HG03135 (cell line): ENCODE results near the gene ARHGEF11.

Experiments used
- ATAC-seq: cut with Tn5 transposase; IDR thresholded peaks from one replicate; pipeline ENCODE4 v1.9.1; 2021; ENCODE audit warnings: mild to moderate bottlenecking, moderate library complexity; ENCODE audit not compliant: unreplicated experiment

ARHGEF11 gene

DNA sequence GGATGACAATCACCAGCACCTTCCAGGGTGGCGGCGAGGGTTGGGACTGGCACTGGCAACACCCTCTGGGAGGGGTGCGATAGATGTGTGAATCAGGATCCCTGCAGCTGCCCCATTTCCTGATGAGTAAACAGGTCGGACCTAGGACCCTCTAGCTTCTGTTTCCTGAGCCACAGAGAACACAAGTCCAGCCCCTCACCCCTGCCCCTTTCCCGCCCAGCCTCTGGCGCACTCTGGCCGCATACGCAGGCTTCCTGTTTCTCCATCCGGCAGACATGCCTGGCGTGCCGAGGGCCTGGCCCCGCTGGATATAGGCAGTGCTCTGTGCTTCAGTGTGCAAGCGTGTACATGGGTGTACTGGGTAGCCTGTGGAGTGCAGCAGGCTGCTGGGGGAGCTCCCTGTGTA lies 147.4 kb downstream of the ARHGEF11 start:
- no peak for ATAC-seq

GRCh38 chr1:156897078-156897825 lies 148.3 kb downstream of the ARHGEF11 start:
- ATAC-seq: no peak

- ATAC-seq: no peak
These were observed 149.0 kb downstream of the ARHGEF11 start for GRCh38 chr1:156896490-156897033.

DNA sequence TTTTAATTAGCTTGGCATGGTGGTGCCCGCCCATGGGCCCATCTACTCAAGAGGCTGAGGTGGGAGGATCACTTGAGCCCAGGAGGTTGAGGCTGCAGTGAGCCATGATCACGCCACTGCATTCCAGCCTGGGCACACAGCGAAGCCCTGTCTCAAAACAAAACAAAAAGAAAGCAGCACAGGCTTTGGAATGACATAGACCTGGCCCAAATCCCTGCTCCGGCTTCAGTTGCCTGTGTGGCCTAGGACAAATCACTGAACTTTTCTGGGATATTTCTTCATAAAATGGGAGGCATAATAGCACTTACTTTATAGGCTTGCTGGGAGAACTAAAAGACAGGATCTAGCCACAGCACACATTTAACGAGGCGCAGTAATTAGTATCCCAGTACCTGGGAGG lies 149.6 kb downstream of the ARHGEF11 start:
- no peak for ATAC-seq

DNA sequence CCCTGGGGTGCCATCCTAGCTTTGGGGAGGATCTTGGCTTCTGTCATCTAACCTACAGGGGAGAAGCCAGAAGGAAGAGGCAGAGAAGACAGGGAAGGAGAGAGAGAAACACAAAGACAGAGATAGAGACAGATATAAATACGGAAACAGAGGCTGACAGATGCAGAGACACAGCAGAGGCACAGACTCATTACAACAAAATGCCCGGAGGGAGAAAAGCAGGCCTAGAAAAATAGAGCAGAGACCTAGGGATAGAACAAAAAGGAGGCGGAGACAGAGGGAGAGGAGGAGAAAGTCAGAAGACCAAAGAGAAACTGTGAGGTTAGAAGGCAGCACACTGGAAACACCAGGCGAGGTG lies 150.1 kb downstream of the ARHGEF11 start:
- ATAC-seq: no peak

DNA sequence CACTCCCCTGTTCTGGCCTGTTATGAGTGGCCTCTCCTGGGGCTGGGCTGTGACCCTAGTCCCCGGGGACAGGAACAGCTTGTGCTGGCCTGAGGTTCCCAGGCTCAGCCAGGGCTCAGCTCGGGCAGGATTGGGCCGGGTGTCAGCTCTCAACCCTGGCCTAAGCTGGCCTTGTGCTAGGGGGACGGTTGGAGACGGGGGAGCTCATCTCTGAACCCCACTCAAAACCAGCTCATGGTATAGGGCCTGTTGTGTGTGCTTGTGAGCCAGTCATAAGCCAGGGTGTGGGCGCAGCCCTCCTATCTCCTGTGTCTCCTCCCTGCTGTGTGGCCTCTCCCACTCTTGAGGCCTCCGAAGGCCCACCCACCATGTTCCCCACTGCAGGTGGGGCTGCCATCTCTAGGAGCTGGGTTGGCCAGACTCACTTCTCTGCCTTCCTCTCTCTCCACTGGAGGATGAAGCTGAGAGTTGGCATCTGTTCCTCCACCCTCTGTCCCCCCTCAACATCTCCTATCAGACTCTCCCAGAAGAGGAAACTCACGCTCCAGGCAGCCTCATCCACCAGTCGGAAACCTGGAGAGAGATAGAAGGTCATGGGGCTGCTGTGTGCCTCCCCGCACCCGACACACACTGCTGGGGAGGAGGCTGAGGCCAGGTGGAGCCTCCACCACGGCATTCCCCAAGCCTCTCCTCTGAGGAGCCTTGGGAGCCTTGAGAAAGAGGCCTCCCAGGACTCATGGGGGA lies 150.7 kb downstream of the ARHGEF11 start:
- ATAC-seq: no peak

DNA sequence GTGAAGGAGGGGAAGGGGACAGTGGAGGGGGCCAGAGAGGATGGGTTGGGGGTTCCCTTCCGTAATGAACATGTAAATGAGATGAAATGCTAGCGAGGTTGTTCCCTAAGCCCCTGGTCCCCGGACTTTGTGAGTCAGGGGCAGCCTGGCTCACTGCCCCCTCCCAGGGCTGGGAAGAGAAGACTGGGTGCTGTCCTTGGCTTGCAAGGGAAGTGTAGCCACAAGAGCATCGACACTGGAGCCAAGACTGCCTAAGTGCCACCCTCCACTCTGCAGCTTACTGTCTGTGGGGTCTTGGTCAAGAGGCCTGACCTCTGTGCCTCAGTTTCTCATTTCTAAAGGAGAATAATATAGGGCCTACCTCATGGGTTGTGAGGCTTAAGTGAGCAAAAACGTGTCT lies 151.5 kb downstream of the ARHGEF11 start:
- no peak for ATAC-seq

- ATAC-seq: no peak
These were observed 152.2 kb downstream of the ARHGEF11 start, which contains the start of gene PEAR1 for GRCh38 chr1:156893048-156893953. Gene PEAR1 (plus strand): TSS chr1:156893718. CDS start chr1:156903927, 10,209 bp downstream.

- no peak for ATAC-seq
These were observed 153.1 kb downstream of the ARHGEF11 start for GRCh38 chr1:156892190-156893047.

DNA sequence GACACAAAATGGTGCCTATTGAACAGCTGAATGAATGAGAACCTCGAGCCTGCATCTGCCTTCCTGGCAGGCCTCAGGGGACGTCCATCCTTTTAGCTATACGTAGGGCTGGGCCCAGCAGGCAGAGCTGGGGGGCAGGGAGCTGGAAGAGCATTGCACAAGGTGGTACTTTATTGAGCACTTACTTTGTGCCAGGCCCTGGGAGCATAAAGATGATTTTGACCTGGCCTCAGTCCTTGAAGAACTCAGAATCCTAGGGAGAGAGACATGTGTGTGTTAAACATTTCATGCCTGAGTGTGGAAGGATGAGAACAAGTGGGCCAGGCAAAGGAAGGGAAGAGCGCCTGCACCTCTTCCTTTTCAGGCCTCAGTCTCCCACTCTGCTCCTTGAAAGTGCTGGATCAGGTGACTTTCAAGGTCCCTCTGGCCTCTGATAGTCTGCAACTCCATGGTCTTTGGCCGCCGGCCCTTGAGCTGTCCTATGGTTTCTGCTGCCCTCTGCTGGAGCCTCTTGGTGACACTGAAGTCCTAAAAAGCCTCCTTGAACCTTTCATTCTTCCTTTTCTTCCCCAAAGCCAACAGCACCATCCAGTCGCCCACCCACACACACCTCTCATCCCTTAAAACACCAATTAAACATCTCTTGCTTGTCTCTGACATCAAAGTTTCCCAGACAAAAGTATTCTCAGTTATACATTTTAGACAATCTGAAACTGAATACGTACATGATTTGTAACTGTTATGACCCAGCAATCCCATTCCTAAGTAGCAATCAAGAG lies 155.6 kb downstream of the ARHGEF11 start:
- no peak for ATAC-seq

DNA sequence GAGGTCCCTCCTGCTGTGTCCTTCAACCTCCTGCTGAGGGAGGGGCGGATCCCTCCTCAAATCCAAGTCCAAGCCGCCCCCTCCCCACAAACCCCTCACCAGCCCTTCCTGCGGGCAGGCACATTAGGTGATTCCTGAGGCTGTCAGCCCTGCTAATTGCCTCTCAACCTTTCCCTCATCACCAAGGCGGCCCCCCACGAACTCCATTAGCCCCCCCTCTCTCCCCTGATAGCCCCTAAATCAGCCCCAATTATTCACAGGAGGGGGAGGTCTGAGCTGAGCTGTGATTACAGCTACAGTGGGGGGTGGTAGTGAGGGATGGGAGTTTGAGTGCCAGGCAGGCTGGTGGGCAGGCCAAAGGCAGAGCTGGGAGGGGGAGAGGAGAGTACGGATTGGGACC lies 157.8 kb downstream of the ARHGEF11 start:
- no peak for ATAC-seq

DNA sequence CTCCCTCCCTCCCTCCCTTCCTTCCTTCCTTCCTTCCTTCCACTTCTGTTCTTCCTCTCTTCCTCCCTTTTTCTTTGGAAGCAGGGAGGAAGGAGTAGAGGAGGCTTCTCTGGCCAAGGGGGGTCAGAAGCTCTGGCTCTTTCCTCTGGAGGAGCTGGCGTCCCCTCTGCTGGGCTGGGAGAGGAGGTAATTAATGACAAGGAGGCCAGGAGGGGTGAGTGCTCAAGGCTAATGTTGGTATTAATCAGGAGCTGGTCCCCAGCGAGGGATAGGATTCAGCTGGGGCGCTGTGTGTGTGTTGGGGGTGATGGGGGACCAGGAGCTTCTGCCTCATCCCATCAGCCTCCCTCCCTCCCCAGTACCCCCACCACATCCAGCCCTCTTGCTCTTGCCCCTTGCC lies 158.2 kb downstream of the ARHGEF11 start:
- no peak for ATAC-seq

- ATAC-seq: no peak
These were observed 158.8 kb downstream of the ARHGEF11 start for GRCh38 chr1:156886583-156887281.

DNA sequence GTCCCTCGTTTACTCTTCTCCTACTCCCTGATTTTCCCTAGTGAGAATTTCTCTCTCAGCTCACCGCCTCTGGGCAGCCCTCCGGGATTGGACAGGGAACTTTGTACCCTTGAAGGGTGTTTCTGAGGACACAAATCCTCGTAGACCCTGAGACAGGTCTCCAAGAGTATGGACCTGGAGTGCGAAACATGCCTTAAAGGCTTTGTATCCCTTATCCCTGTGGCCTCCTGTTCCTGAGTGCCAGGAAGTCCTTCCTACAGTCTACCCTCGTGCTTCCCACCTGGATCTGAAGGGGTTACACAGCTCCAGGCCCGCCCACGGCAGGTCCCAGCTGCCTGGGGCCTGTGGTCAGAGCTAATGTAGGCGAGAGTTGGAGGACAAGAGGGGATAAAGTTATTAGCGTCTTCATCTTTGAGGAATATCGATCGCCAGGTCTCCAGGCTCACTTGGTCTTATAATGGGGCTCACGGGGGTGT lies 159.6 kb downstream of the ARHGEF11 start:
- no peak for ATAC-seq

DNA sequence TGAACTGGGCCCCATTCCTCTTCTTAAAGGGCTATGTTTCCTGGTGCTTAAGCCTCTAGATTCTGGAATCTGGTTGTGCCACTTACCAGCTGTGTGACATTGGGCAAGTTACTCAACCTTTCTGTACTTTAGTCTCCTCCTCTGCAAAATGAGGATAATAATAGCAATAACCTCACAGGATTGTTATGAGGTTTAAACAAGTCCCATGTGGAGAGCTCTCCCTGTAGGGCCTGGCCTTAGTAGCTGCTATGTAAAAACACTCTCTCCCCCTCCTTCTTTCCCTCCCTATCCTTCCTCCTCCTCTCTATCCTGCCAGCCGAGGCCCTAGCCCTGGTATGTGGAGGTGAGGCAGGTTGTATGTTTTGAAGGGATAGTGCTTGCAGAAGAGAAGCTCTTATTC lies 160.2 kb downstream of the ARHGEF11 start:
- no peak for ATAC-seq
